GM19238 (cell line): ENCODE results near the gene RASAL1.
A peak's percentile ranks its signal among the peaks of the same experiment; 100 is the strongest.

ENCODE experiments used
- DNase-seq: peaks from one replicate; pipeline ENCODE4 v3.0.0; 2011; ENCODE audit warnings: low spot score; ENCODE audit not compliant: insufficient read length

The RASAL1 gene

GRCh38 chr12:113098441-113099028 is 37.0 kb downstream of the RASAL1 start:
- peak; percentile 74 for DNase-seq

GRCh38 chr12:113097716-113098440 is 37.7 kb downstream of the RASAL1 start:
- no peak for DNase-seq

GRCh38 chr12:113096675-113097461 is 38.7 kb downstream of the RASAL1 start:
- no peak for DNase-seq

GRCh38 chr12:113095405-113095804 is 40.2 kb downstream of the RASAL1 start:
- DNase-seq = no peak

- DNase-seq = no peak
Observed at GRCh38 chr12:113094738-113095137, 40.8 kb downstream of the RASAL1 start.

GRCh38 chr12:113093409-113094101 is 42.0 kb downstream of the RASAL1 start:
- no peak for DNase-seq

- no peak for DNase-seq
Observed at GRCh38 chr12:113092607-113093408, 42.8 kb downstream of the RASAL1 start.

GRCh38 chr12:113091506-113091905 is 44.1 kb downstream of the RASAL1 start:
- DNase-seq = no peak

- no peak for DNase-seq
Observed at GRCh38 chr12:113090740-113091139, 44.8 kb downstream of the RASAL1 start.

GRCh38 chr12:113089839-113090238 is 45.7 kb downstream of the RASAL1 start:
- no peak for DNase-seq

GRCh38 chr12:113088971-113089756 is 46.4 kb downstream of the RASAL1 start:
- DNase-seq = peak; percentile 43

GRCh38 chr12:113088037-113088436 is 47.5 kb downstream of the RASAL1 start:
- no peak for DNase-seq

GRCh38 chr12:113087193-113087592 is 48.4 kb downstream of the RASAL1 start:
- no peak for DNase-seq

- DNase-seq = peak; percentile 57
Observed at GRCh38 chr12:113086249-113087164, 49.1 kb downstream of the RASAL1 start.

- DNase-seq = no peak
Observed at GRCh38 chr12:113083863-113084435, 51.6 kb downstream of the RASAL1 start.

- DNase-seq = no peak
Observed at GRCh38 chr12:113082486-113083148, 52.9 kb downstream of the RASAL1 start.

- no peak for DNase-seq
Observed at GRCh38 chr12:113081873-113082272, 53.7 kb downstream of the RASAL1 start.

- DNase-seq = no peak
Observed at GRCh38 chr12:113077859-113078255, 57.7 kb downstream of the RASAL1 start.
